Prostate gland (tissue), 2 donors: ENCODE results near the gene CDKN2C. TPM values are rescaled to one million over a fixed set of nuclear protein-coding genes. Genes with fewer than 3 reads are reported as not detected.
"Not testable (repeated sequence)": the region's sequence is repeated elsewhere in the genome, so short reads cannot be mapped to it uniquely, and the experiment has no call there.

Source experiments
- DNase-seq: peaks from one replicate; pipeline ENCODE4 v3.0.0-alpha.2; 2019; ENCODE audit warnings: low spot score
- H3K27ac ChIP-seq, 2 donors: fragments of 200-600 bp; sonication (generic); 2 replicates each; pipeline ENCODE4 v1.5.1; 2017 to 2019
- H3K27me3 ChIP-seq: fragments of 200-600 bp; sonication (generic); replicated peaks from 2 replicates; pipeline ENCODE4 v1.5.1; 2019; ENCODE audit not compliant: insufficient read depth
- H3K36me3 ChIP-seq, 2 donors: fragments of 200-600 bp; sonication (generic); 1 replicate in 1 of 2; 2 replicates in 1 of 2; pipeline versions ENCODE4 v1.5.1 to v1.8.1; 2017 to 2019
- H3K4me1 ChIP-seq: fragments of 200-600 bp; sonication (generic); replicated peaks from 2 replicates; pipeline ENCODE4 v1.5.1; 2019
- H3K4me3 ChIP-seq, 2 donors: fragments of 200-600 bp; sonication (generic); 2 replicates each; pipeline ENCODE4 v1.5.1; 2017 to 2019
- H3K9me3 ChIP-seq: fragments of 200-600 bp; sonication (generic); 2 replicates; pipeline ENCODE4 v1.5.1; 2017
- CTCF ChIP-seq, 4 experiments: fragments of 200-600 bp in 2 of 4; fragments of 450-650 bp in 2 of 4; sonication (generic) in 2 of 4; IDR thresholded peaks; 1 replicate in 3 of 4; 2 replicates in 1 of 4; pipeline ENCODE4 v1.5.1; 2016 to 2019; ENCODE audit warnings: antibody characterized with exemption in 4 of 4, mild to moderate bottlenecking in 2 of 4, moderate library complexity in 2 of 4
- POLR2A ChIP-seq: fragments of 450-650 bp; IDR thresholded peaks from one replicate; pipeline ENCODE4 v1.6.1; 2016; ENCODE audit warnings: antibody characterized with exemption, mild to moderate bottlenecking
- POLR2AphosphoS5 ChIP-seq: sonication (generic); formaldehyde crosslinking; IDR thresholded peaks from one replicate; pipeline ENCODE4 v1.6.1; 2017; ENCODE audit warnings: antibody characterized with exemption
- WGBS: methylation state at CpG from one replicate; pipeline ENCODE4 v1.1.5; 2018; 5-methylcytosine and 5-hydroxymethylcytosine counted together
- intact Hi-C: fragments of 100-400 bp; cut with DNase I; formaldehyde crosslinking; loops from one replicate; pipeline ENCODE4 v1.14.2; 2022
- total RNA-seq, 2 donors: library from RNA; depleted of rRNA; stranded (reverse); fragments of >200 nt; gene quantifications; one replicate each; pipeline ENCODE4 v1.1.0, GENCODE V29; 2016

CDKN2C gene
- total RNA-seq, 2 donors from 2014 or later: 6.8 to 8.4 TPM

GRCh38 chr1:51002516-51002915 is 32.5 kb downstream of the CDKN2C start:
- no peaks in the 10 kb centered on the region for H3K27me3 ChIP-seq
- intact Hi-C loops: no loop called here
- WGBS: 94% methylated on average over 6 of the region's 6 CpGs
- H3K36me3 ChIP-seq: no peaks in the 10 kb centered on the region
- H3K9me3 ChIP-seq: no peaks in the 10 kb centered on the region
- no peak overlapping the region for H3K27ac ChIP-seq
- H3K4me1 ChIP-seq: no peaks in the 10 kb centered on the region
- no peak for DNase-seq
- TF ChIP-seq POLR2AphosphoS5: no peak
- no peak for TF ChIP-seq POLR2A
- no peak for TF ChIP-seq CTCF (IDR thresholded peaks at IDR 0.05)
- H3K4me3 ChIP-seq: no peak overlapping the region

GRCh38 chr1:51005549-51005948 is 35.5 kb downstream of the CDKN2C start:
- not testable (repeated sequence) for H3K36me3 ChIP-seq

GRCh38 chr1:51009381-51009780 is 39.3 kb downstream of the CDKN2C start:
- no peak overlapping the region for H3K4me3 ChIP-seq
- H3K4me1 ChIP-seq: no peaks in the 10 kb centered on the region
- H3K27me3 ChIP-seq: no peaks in the 10 kb centered on the region
- intact Hi-C loops: no loop called here
- H3K9me3 ChIP-seq: no peaks in the 10 kb centered on the region
- H3K27ac ChIP-seq: no peak overlapping the region
- TF ChIP-seq POLR2A: no peak
- no peak for TF ChIP-seq CTCF (IDR thresholded peaks at IDR 0.05)
- TF ChIP-seq POLR2AphosphoS5: no peak
- H3K36me3 ChIP-seq: no peaks in the 10 kb centered on the region
- WGBS: 63% methylated on average over 3 of the region's 3 CpGs
- no peak for DNase-seq

More at GRCh38 chr1:51005549-51005948, 35.5 kb downstream of the CDKN2C start:
- H3K27ac ChIP-seq, intact Hi-C loops, H3K4me1 ChIP-seq, H3K9me3 ChIP-seq, H3K4me3 ChIP-seq, DNase-seq, H3K27me3 ChIP-seq: not testable (repeated sequence)
- 69% methylated on average over 4 of the region's 4 CpGs for WGBS

- H3K4me1 ChIP-seq: no peaks in the 10 kb centered on the region
- no peak for DNase-seq
- intact Hi-C loops: no loop called here
- WGBS: 95% methylated on average over 1 of the region's 1 CpG
- no peak for TF ChIP-seq CTCF (IDR thresholded peaks at IDR 0.05)
- no peak for TF ChIP-seq POLR2AphosphoS5
- no peak for TF ChIP-seq POLR2A
- no peaks in the 10 kb centered on the region for H3K27me3 ChIP-seq
- H3K27ac ChIP-seq: no peak overlapping the region
- no peaks in the 10 kb centered on the region for H3K9me3 ChIP-seq
- no peak overlapping the region for H3K4me3 ChIP-seq
- H3K36me3 ChIP-seq: no peaks in the 10 kb centered on the region
These were observed 44.8 kb downstream of the CDKN2C start for GRCh38 chr1:51014878-51015277.

GRCh38 chr1:51019811-51020210 is 49.8 kb downstream of the CDKN2C start:
- TF ChIP-seq POLR2A: no peak
- no peak for TF ChIP-seq POLR2AphosphoS5
- no peak for TF ChIP-seq CTCF (IDR thresholded peaks at IDR 0.05)
- H3K27ac ChIP-seq: no peak overlapping the region
- H3K4me1 ChIP-seq: no peaks in the 10 kb centered on the region
- no peaks in the 10 kb centered on the region for H3K36me3 ChIP-seq
- H3K4me3 ChIP-seq: no peak overlapping the region
- H3K27me3 ChIP-seq: no peaks in the 10 kb centered on the region
- no peak for DNase-seq
- intact Hi-C loops: no loop called here
- no peaks in the 10 kb centered on the region for H3K9me3 ChIP-seq

Other genes starting within 250 kb of the CDKN2C start
- gene FAF1, start 10.0 kb upstream of the CDKN2C start, total RNA-seq: 10 to 100 TPM; 40.4 to 41.5 TPM
- gene C1orf185, start 132.0 kb downstream of the CDKN2C start, total RNA-seq: not detected